GM23338 (cell line): ENCODE measurements around the gene EP300. TPM values are rescaled to one million over a fixed set of nuclear protein-coding genes. Genes with fewer than 3 reads are reported as not detected.

ENCODE experiments used
- ATAC-seq: fragments of 200-7000 bp; cut with Tn5 transposase; 3 replicates; pipeline ENCODE4 v1.9.1; 2020
- DNase-seq: peaks from one replicate; pipeline ENCODE4 v3.0.0-alpha.2; 2015; ENCODE audit warnings: low spot score
- H2AFZ ChIP-seq: fragments of 200-600 bp; sonication (generic); 2 replicates; pipeline ENCODE4 v1.8.0; 2016; ENCODE audit warnings: antibody characterized with exemption, mild to moderate bottlenecking, moderate library complexity
- H3F3A ChIP-seq: fragments of 200-600 bp; sonication (generic); replicated peaks from 2 replicates; pipeline ENCODE4 v1.8.0; 2017; ENCODE audit warnings: antibody characterized with exemption, mixed run types, low read depth
- H3K27ac ChIP-seq: fragments of 200-600 bp; sonication (generic); 2 replicates; pipeline ENCODE4 v1.6.1; 2016; ENCODE audit warnings: low read depth
- H3K27me3 ChIP-seq: fragments of 200-600 bp; sonication (generic); 2 replicates; pipeline ENCODE4 v1.8.0; 2016; ENCODE audit warnings: mild to moderate bottlenecking, mixed run types, moderate library complexity; ENCODE audit not compliant: insufficient read depth
- H3K36me3 ChIP-seq: fragments of 200-600 bp; sonication (generic); 2 replicates; pipeline ENCODE4 v1.8.0; 2016; ENCODE audit warnings: mild to moderate bottlenecking; ENCODE audit not compliant: insufficient read depth
- H3K4me1 ChIP-seq: fragments of 200-600 bp; sonication (generic); 2 replicates; pipeline ENCODE4 v1.8.0; 2016; ENCODE audit warnings: mild to moderate bottlenecking, moderate library complexity; ENCODE audit not compliant: insufficient read depth
- H3K4me2 ChIP-seq: fragments of 200-600 bp; sonication (generic); 2 replicates; pipeline ENCODE4 v1.7.1; 2017; ENCODE audit warnings: mixed run types
- H3K4me3 ChIP-seq: fragments of 200-600 bp; sonication (generic); 2 replicates; pipeline ENCODE4 v1.6.1; 2016; ENCODE audit warnings: mixed run types
- H3K79me2 ChIP-seq: fragments of 200-600 bp; sonication (generic); replicated peaks from 2 replicates; pipeline ENCODE4 v1.8.0; 2017; ENCODE audit warnings: mild to moderate bottlenecking; ENCODE audit not compliant: insufficient read depth
- H3K9me2 ChIP-seq: fragments of 200-600 bp; sonication (generic); 2 replicates; pipeline ENCODE4 v1.8.0; 2017; ENCODE audit not compliant: insufficient read depth
- H4K20me1 ChIP-seq: fragments of 200-600 bp; sonication (generic); replicated peaks from 2 replicates; pipeline ENCODE4 v1.8.0; 2017; ENCODE audit warnings: mild to moderate bottlenecking; ENCODE audit not compliant: insufficient read depth
- H3K27ac Mint-ChIP-seq: 2 replicates; pipeline ENCODE4 v1.8.0; 2020; ENCODE audit warnings: inconsistent platforms, mild to moderate bottlenecking, moderate library complexity, mixed read lengths
- H3K27me3 Mint-ChIP-seq: 3 replicates; pipeline ENCODE4 v1.8.0; 2022; ENCODE audit warnings: low read depth, mild to moderate bottlenecking, moderate library complexity, mixed read lengths, inconsistent platforms; ENCODE audit not compliant: insufficient read depth, poor library complexity
- H3K36me3 Mint-ChIP-seq: 3 replicates; pipeline ENCODE4 v1.8.0; 2021; ENCODE audit warnings: low read depth, mild to moderate bottlenecking, inconsistent platforms, moderate library complexity, mixed read lengths
- H3K4me1 Mint-ChIP-seq: 3 replicates; pipeline ENCODE4 v1.8.0; 2020; ENCODE audit warnings: mild to moderate bottlenecking, inconsistent platforms, mixed read lengths
- H3K4me3 Mint-ChIP-seq: 3 replicates; pipeline ENCODE4 v1.8.0; 2021; ENCODE audit warnings: moderate library complexity, mild to moderate bottlenecking, inconsistent platforms, mixed read lengths
- H3K9me3 Mint-ChIP-seq: 3 replicates; pipeline ENCODE4 v1.8.0; 2020; ENCODE audit warnings: moderate library complexity, mild to moderate bottlenecking, inconsistent platforms, mixed read lengths
- CREB1 ChIP-seq: fragments of 250-450 bp; sonication (Bioruptor Pico); IDR thresholded peaks from 2 replicates; pipeline ENCODE4 v1.5.0; 2020; ENCODE audit warnings: low read depth, mild to moderate bottlenecking, moderate library complexity
- CTCF ChIP-seq, 2 experiments: fragments of 200-600 bp in 1 of 2; sonication (generic) in 1 of 2; conservative IDR thresholded peaks; 2 replicates each; pipeline versions ENCODE4 v1.5.1 to v1.6.1; 2016 to 2017; ENCODE audit warnings: antibody characterized with exemption in 2 of 2, low read depth in 2 of 2, mild to moderate bottlenecking in 2 of 2, moderate library complexity in 1 of 2
- ETS1 ChIP-seq: IDR thresholded peaks from 2 replicates; pipeline ENCODE4 v1.6.1; 2016; ENCODE audit warnings: antibody characterized with exemption
- EZH2 ChIP-seq: fragments of 200-600 bp; sonication (generic); IDR thresholded peaks from one replicate; pipeline ENCODE4 v1.8.0; 2017; ENCODE audit warnings: antibody characterized with exemption, mild to moderate bottlenecking, low read depth; ENCODE audit not compliant: unreplicated experiment
- EZH2phosphoT487 ChIP-seq: fragments of 200-600 bp; sonication (generic); IDR thresholded peaks from one replicate; pipeline ENCODE4 v1.8.1; 2018; ENCODE audit warnings: antibody characterized with exemption; ENCODE audit not compliant: unreplicated experiment
- JUNB ChIP-seq: IDR thresholded peaks from one replicate; pipeline ENCODE4 v1.6.1; 2016; ENCODE audit warnings: antibody characterized with exemption; ENCODE audit not compliant: unreplicated experiment
- NANOG ChIP-seq: IDR thresholded peaks from 2 replicates; pipeline ENCODE4 v1.6.1; 2016; ENCODE audit warnings: antibody characterized with exemption, borderline replicate concordance
- POLR2AphosphoS5 ChIP-seq: IDR thresholded peaks from 2 replicates; pipeline ENCODE4 v1.6.1; 2016; ENCODE audit warnings: antibody characterized with exemption, low read depth
- STAT1 ChIP-seq: IDR thresholded peaks from one replicate; pipeline ENCODE4 v1.6.1; 2016; ENCODE audit warnings: antibody characterized with exemption; ENCODE audit not compliant: unreplicated experiment
- ZNF114 ChIP-seq: fragments of 250-450 bp; sonication (Bioruptor Pico); IDR thresholded peaks from 2 replicates; pipeline ENCODE4 v1.5.0; 2020; ENCODE audit warnings: mild to moderate bottlenecking, moderate library complexity
- ZNF331 ChIP-seq: fragments of 250-450 bp; sonication (Bioruptor Pico); IDR thresholded peaks from 2 replicates; pipeline ENCODE4 v1.5.0; 2020; ENCODE audit warnings: low read depth, mild to moderate bottlenecking, moderate library complexity
- ZNF462 ChIP-seq: fragments of 250-450 bp; sonication (Bioruptor Pico); IDR thresholded peaks from 2 replicates; pipeline ENCODE4 v1.5.0; 2020; ENCODE audit warnings: mild to moderate bottlenecking, moderate library complexity
- polyA plus RNA-seq: library from polyadenylated mRNA; unstranded; fragments of >200 nt; fragmentation: Nextera tagmentation; extraction: Ambion mirVana; gene quantifications from 2 replicates; pipeline ENCODE4 v1.2.1, GENCODE V29; 2016
- total RNA-seq: library from RNA; depleted of rRNA; stranded (reverse); fragments of >200 nt; shearing (Covaris generic); gene quantifications from 2 replicates; pipeline ENCODE4 v1.2.3, GENCODE V29; 2014

Gene EP300
- total and polyA plus RNA-seq, 2 experiments from 2014 or later = 40.7 to 129 TPM

GRCh38 chr22:41110968-41111367 is 18.6 kb downstream of the EP300 start:
- H3K4me1 Mint-ChIP-seq = peaks cover 3% of the 10 kb centered on the region
- Histone ChIP-seq H3K4me3 (no peak overlapping the region), H3K27me3 (no peaks in the 10 kb centered on the region), H3K4me2 (no peak overlapping the region), H3K36me3 (no peaks in the 10 kb centered on the region; the same call in 1 of the 2 replicates), H3K79me2 (peaks cover 100% of the 10 kb centered on the region), H3F3A (peaks cover 12% of the 10 kb centered on the region; the same call in 1 of the 2 replicates), H3K4me1 (no peaks in the 10 kb centered on the region; the same call in 1 of the 2 replicates), H3K27ac (no peak overlapping the region), H3K9me2 (no peaks in the 10 kb centered on the region), H2AFZ (no peak overlapping the region), H4K20me1 (peaks cover 75% of the 10 kb centered on the region)
- no peak for DNase-seq
- no peak overlapping the region for H3K4me3 Mint-ChIP-seq
- no peak for ATAC-seq
- H3K9me3 Mint-ChIP-seq = no peaks in the 10 kb centered on the region
- TF ChIP-seq ETS1 (no peak), NANOG (no peak), EZH2phosphoT487 (no peak), JUNB (no peak)
- no peak overlapping the region for H3K27ac Mint-ChIP-seq
- peaks cover 33% of the 10 kb centered on the region for H3K36me3 Mint-ChIP-seq
- no peaks in the 10 kb centered on the region for H3K27me3 Mint-ChIP-seq

- Histone ChIP-seq H3K27ac (no peak overlapping the region), H3K79me2 (peaks cover 100% of the 10 kb centered on the region), H3K4me1 (no peaks in the 10 kb centered on the region; the same call in 1 of the 2 replicates), H3K27me3 (no peaks in the 10 kb centered on the region), H3K9me2 (no peaks in the 10 kb centered on the region), H3K36me3 (peaks cover 21% of the 10 kb centered on the region), H2AFZ (no peak overlapping the region), H4K20me1 (peaks cover 78% of the 10 kb centered on the region), H3K4me3 (no peak overlapping the region), H3F3A (0 out of 2 replicates have a peak, but pooled peaks cover 10% of the 10 kb centered on the region), H3K4me2 (no peak overlapping the region)
- H3K27me3 Mint-ChIP-seq = peaks cover 2% of the 10 kb centered on the region
- DNase-seq (no peak), ATAC-seq (no peak)
- peaks cover 65% of the 10 kb centered on the region for H3K36me3 Mint-ChIP-seq
- no peaks in the 10 kb centered on the region for H3K9me3 Mint-ChIP-seq
- H3K27ac Mint-ChIP-seq = no peak overlapping the region
- no peak overlapping the region for H3K4me3 Mint-ChIP-seq
- no peaks in the 10 kb centered on the region; the same call in 2 of the 3 replicates for H3K4me1 Mint-ChIP-seq
- no peak for TF ChIP-seq NANOG
- TF ChIP-seq STAT1 = no peak
- no peak for TF ChIP-seq JUNB
- no peak for TF ChIP-seq ZNF114 (CRISPR knock-in tag)
- TF ChIP-seq ZNF462 = no peak
- TF ChIP-seq CTCF (conservative IDR thresholded peaks at IDR 0.05; ENCODE audit: low read depth in 2 of 2) = no peak
- no peak for TF ChIP-seq CREB1 (CRISPR knock-in tag)
- no peak for TF ChIP-seq EZH2phosphoT487
- TF ChIP-seq EZH2 = no peak
- no peak for TF ChIP-seq POLR2AphosphoS5
- TF ChIP-seq ZNF331 (CRISPR knock-in tag) = no peak
- no peak for TF ChIP-seq ETS1
Observed at GRCh38 chr22:41116342-41116741, 23.9 kb downstream of the EP300 start.
